Neuron (in vitro differentiated cells): Measurements from ENCODE around the gene NRXN3.

Experiments
- H2AFZ ChIP-seq: one replicate; pipeline ENCODE4 v1.6.1; 2013; ENCODE audit warnings: low read depth, mild to moderate bottlenecking, inconsistent platforms, low read length, moderate library complexity
- H3K27me3 ChIP-seq: one replicate; pipeline ENCODE4 v1.6.1; 2013; ENCODE audit warnings: low read length; ENCODE audit not compliant: insufficient read depth
- H3K36me3 ChIP-seq: one replicate; pipeline ENCODE4 v1.6.1; 2013; ENCODE audit warnings: low read length; ENCODE audit not compliant: insufficient read depth
- H3K4me1 ChIP-seq: one replicate; pipeline ENCODE4 v1.6.1; 2013; ENCODE audit warnings: low read length; ENCODE audit not compliant: insufficient read depth
- H3K4me3 ChIP-seq: 2 replicates; pipeline ENCODE4 v1.5.1; 2013; ENCODE audit warnings: mild to moderate bottlenecking, low read length, moderate library complexity
- H3K9me3 ChIP-seq: one replicate; pipeline ENCODE4 v1.6.1; 2013; ENCODE audit warnings: low read length

The NRXN3 gene

GRCh38 chr14:79712302-79712950 lies 1542.3 kb downstream of the NRXN3 start:
- H3K27me3 ChIP-seq, result no peaks in the 10 kb centered on the region
- no peak overlapping the region for H3K4me3 ChIP-seq
- no peak overlapping the region for H2AFZ ChIP-seq
- no peaks in the 10 kb centered on the region for H3K9me3 ChIP-seq
- peaks cover 4% of the 10 kb centered on the region for H3K4me1 ChIP-seq
- H3K36me3 ChIP-seq, result no peaks in the 10 kb centered on the region

DNA sequence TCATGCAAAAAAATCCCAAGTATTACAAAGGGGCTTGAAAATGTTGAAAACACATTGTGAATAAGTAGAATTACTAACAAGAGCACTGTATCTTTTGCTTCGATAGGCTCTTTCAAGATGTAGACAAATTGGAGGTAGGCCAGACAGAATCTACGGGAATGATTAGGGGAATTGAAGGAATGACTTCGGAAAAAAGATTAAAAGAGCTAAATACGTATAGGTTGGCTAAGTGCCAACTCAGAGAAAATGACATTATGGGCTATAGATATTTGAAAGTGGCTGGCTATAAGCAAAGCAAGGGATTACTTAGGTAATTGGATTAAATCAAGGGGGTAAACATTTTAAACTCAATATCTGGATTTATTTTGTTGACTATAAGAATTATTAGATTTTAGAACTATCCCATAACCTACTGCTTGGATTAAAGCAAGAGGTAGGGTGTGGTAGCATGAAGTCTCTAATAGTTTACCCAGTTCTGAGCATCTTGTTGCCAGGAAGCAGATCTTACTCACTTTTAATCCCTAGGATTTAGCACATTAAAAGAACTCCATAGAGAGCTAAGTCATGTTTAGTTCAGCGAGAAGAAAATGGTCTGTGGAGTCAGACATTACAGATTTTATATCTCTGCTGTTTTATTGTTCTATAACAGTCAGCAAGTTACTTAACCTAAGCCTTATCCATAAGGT lies 1551.4 kb downstream of the NRXN3 start:
- Histone ChIP-seq H2AFZ (no peak overlapping the region), H3K9me3 (no peaks in the 10 kb centered on the region), H3K4me3 (no peak overlapping the region), H3K27me3 (no peaks in the 10 kb centered on the region), H3K4me1 (no peaks in the 10 kb centered on the region), H3K36me3 (no peaks in the 10 kb centered on the region)

GRCh38 chr14:79724934-79725717 lies 1555.0 kb downstream of the NRXN3 start:
- H2AFZ ChIP-seq, result no peak overlapping the region

GRCh38 chr14:79727900-79728299 lies 1557.7 kb downstream of the NRXN3 start:
- no peak overlapping the region for H2AFZ ChIP-seq
- H3K4me3 ChIP-seq, result no peak overlapping the region
- no peaks in the 10 kb centered on the region for H3K27me3 ChIP-seq
- no peaks in the 10 kb centered on the region for H3K36me3 ChIP-seq
- no peaks in the 10 kb centered on the region for H3K9me3 ChIP-seq
- peaks cover 14% of the 10 kb centered on the region for H3K4me1 ChIP-seq

More at GRCh38 chr14:79724934-79725717, 1555.0 kb downstream of the NRXN3 start:
- H3K9me3 ChIP-seq, result no peaks in the 10 kb centered on the region
- no peaks in the 10 kb centered on the region for H3K36me3 ChIP-seq
- H3K4me1 ChIP-seq, result peaks cover 5% of the 10 kb centered on the region
- no peaks in the 10 kb centered on the region for H3K27me3 ChIP-seq
- H3K4me3 ChIP-seq, result no peak overlapping the region

- no peaks in the 10 kb centered on the region for H3K36me3 ChIP-seq
- H3K9me3 ChIP-seq, result no peaks in the 10 kb centered on the region
- no peak overlapping the region for H3K4me3 ChIP-seq
- no peak overlapping the region for H2AFZ ChIP-seq
- H3K4me1 ChIP-seq, result peaks cover 14% of the 10 kb centered on the region
- no peaks in the 10 kb centered on the region for H3K27me3 ChIP-seq
Measured at GRCh38 chr14:79728331-79728730, 1558.2 kb downstream of the NRXN3 start.

DNA sequence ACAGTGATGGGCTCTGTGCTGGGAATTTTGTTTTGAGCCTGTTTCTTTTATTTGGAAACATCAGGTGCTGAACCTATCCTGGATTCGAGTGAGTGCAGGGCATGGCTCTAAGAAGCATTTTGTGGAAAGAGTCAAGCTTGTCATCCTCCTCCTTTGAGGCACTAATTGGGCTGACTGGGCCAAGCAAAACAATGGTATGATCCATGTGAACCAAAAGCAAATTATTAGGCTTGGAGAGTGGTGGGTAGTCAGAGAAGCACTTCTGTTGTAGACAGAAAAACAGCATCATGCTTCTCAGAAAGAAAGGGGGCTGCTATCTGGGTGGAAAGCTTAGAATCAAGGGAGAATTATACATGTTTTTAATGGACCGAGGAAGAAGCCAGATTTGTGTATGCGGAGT lies 1559.6 kb downstream of the NRXN3 start:
- Histone ChIP-seq H3K4me3 (no peak overlapping the region), H2AFZ (no peak overlapping the region), H3K4me1 (peaks cover 14% of the 10 kb centered on the region), H3K36me3 (no peaks in the 10 kb centered on the region), H3K9me3 (no peaks in the 10 kb centered on the region), H3K27me3 (no peaks in the 10 kb centered on the region)

DNA sequence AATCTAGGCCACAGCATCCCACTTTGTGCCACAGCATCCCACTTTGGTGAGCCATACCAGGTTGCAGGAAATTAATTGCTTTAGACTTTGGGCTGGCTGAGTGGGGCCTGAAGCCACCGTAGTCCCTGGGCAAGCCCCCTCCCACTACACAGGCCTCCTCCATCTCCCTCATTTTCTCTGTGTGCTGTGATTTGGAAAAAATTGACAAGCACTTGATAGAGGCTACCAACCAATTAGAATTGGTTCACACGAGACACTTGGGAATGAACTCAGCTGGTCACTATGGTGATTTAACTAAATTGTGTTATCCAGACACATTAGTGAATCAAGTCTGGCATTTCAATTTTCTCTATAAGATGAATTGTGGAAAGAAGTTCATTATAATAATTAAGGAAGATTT lies 1560.0 kb downstream of the NRXN3 start:
- Histone ChIP-seq H3K9me3 (no peaks in the 10 kb centered on the region), H3K27me3 (no peaks in the 10 kb centered on the region), H2AFZ (no peak overlapping the region), H3K4me3 (no peak overlapping the region), H3K4me1 (peaks cover 14% of the 10 kb centered on the region), H3K36me3 (no peaks in the 10 kb centered on the region)

DNA sequence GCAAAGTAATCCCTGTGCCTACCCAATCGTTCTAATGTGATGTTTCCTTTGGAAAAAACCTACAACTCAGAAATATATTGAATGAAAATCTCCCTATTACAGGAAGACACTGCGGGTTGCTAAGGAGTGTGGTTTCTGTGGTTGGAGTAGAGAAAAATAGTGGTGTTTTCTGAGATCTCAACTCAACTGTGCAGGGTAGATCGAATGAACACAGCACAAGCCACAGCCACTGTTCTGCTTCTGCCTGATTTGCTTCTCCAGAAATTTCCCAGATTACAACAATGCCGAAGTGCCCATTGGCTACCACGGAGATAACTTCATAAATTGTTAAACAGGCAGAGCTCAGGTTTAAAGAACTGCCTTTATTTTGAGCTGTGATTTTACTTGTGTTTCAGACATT lies 1560.8 kb downstream of the NRXN3 start:
- no peaks in the 10 kb centered on the region for H3K36me3 ChIP-seq
- peak overlapping the region; percentile 9 for H2AFZ ChIP-seq
- no peaks in the 10 kb centered on the region for H3K9me3 ChIP-seq
- H3K4me1 ChIP-seq, result peaks cover 14% of the 10 kb centered on the region
- no peaks in the 10 kb centered on the region for H3K27me3 ChIP-seq
- H3K4me3 ChIP-seq, result no peak overlapping the region

DNA sequence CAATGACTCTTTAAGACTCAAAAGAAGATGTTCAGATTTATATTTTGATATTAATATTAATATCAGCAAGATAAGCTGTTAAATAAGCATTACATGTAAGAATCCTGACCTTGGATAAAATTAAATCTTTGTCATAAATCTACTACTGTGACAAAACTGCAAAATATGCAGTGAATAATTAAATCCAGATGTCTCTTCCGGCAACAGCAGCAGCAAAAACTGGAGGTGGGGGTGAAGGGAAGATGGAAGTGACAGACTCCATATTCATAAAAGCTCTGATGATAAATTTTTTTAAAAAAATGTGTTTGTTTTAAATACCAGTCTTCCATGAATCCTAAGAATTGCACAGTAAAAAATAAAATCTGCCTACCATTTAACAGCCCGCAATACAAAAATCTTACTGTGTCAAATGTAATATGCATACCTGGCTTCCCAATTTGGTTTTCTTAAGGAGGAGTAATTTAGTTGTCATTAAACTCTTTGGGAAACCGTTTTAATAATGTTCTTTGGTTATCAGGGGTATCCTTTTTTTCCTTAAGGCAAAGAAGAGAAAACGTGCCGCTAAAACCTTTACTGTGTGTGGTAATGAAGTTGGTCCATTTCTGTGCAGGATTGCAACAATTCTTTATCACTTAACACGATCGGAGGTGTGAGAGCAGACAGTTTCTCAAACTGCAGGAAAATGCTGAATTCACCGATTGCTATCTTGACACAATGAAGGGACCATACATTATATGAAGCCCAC lies 1562.9 kb downstream of the NRXN3 start:
- no peaks in the 10 kb centered on the region for H3K27me3 ChIP-seq
- no peak overlapping the region for H2AFZ ChIP-seq
- H3K36me3 ChIP-seq, result no peaks in the 10 kb centered on the region
- peaks cover 14% of the 10 kb centered on the region for H3K4me1 ChIP-seq
- H3K4me3 ChIP-seq, result no peak overlapping the region
- H3K9me3 ChIP-seq, result no peaks in the 10 kb centered on the region

- Histone ChIP-seq H3K4me3 (no peak overlapping the region), H2AFZ (no peak overlapping the region), H3K4me1 (peaks cover 14% of the 10 kb centered on the region), H3K36me3 (no peaks in the 10 kb centered on the region), H3K9me3 (no peaks in the 10 kb centered on the region), H3K27me3 (no peaks in the 10 kb centered on the region)
Measured at GRCh38 chr14:79734151-79734550, 1564.0 kb downstream of the NRXN3 start.

GRCh38 chr14:79734656-79735055 lies 1564.5 kb downstream of the NRXN3 start:
- H3K36me3 ChIP-seq, result no peaks in the 10 kb centered on the region
- H3K4me1 ChIP-seq, result peaks cover 15% of the 10 kb centered on the region
- H3K27me3 ChIP-seq, result no peaks in the 10 kb centered on the region
- no peak overlapping the region for H3K4me3 ChIP-seq
- no peaks in the 10 kb centered on the region for H3K9me3 ChIP-seq
- H2AFZ ChIP-seq, result no peak overlapping the region

GRCh38 chr14:79735121-79735520 lies 1564.9 kb downstream of the NRXN3 start:
- Histone ChIP-seq H3K4me3 (no peak overlapping the region), H3K9me3 (no peaks in the 10 kb centered on the region), H2AFZ (no peak overlapping the region), H3K27me3 (no peaks in the 10 kb centered on the region), H3K36me3 (no peaks in the 10 kb centered on the region), H3K4me1 (peaks cover 15% of the 10 kb centered on the region)
